Suprapubic skin (tissue), 4 donors: Measurements from ENCODE around the gene TMCC1.

Source experiments
- EP300 ChIP-seq: sonication (generic); formaldehyde crosslinking; IDR thresholded peaks from one replicate; pipeline ENCODE4 v1.6.1; 2017; ENCODE audit warnings: antibody characterized with exemption
- POLR2AphosphoS5 ChIP-seq, 3 donors: sonication (generic); formaldehyde crosslinking; IDR thresholded peaks; one replicate each; pipeline ENCODE4 v1.6.1; 2017; ENCODE audit warnings: antibody characterized with exemption in 3 of 3
- TF ChIP-seq, protein P1 (sequence below), 2 donors: fragments of 200-600 bp in 1 of 2; fragments of 450-650 bp in 1 of 2; sonication (generic) in 1 of 2; IDR thresholded peaks; one replicate each; pipeline ENCODE4 v1.5.1; 2016 to 2019; ENCODE audit warnings: antibody characterized with exemption in 2 of 2, mild to moderate bottlenecking in 1 of 2, moderate library complexity in 1 of 2

GRCh38 chr3:129648391-129648790, 245.1 kb downstream of the TMCC1 start:
- TF ChIP-seq, protein P1, sequence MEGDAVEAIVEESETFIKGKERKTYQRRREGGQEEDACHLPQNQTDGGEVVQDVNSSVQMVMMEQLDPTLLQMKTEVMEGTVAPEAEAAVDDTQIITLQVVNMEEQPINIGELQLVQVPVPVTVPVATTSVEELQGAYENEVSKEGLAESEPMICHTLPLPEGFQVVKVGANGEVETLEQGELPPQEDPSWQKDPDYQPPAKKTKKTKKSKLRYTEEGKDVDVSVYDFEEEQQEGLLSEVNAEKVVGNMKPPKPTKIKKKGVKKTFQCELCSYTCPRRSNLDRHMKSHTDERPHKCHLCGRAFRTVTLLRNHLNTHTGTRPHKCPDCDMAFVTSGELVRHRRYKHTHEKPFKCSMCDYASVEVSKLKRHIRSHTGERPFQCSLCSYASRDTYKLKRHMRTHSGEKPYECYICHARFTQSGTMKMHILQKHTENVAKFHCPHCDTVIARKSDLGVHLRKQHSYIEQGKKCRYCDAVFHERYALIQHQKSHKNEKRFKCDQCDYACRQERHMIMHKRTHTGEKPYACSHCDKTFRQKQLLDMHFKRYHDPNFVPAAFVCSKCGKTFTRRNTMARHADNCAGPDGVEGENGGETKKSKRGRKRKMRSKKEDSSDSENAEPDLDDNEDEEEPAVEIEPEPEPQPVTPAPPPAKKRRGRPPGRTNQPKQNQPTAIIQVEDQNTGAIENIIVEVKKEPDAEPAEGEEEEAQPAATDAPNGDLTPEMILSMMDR (IDR thresholded peaks at IDR 0.05), result no peak
- TF ChIP-seq EP300 (no peak), POLR2AphosphoS5 (IDR thresholded peaks at IDR 0.05) (no peak)
